HEK293 (cell line): Measurements from ENCODE around the gene TRPM5.

ENCODE experiments used
- CTCF ChIP-seq: fragments of 450-650 bp; formaldehyde crosslinking; IDR thresholded peaks from 2 replicates; pipeline ENCODE4 v1.5.1; 2016; ENCODE audit warnings: missing biosample characterization, missing genetic modification characterization
- KLF10 ChIP-seq: fragments of 450-650 bp; IDR thresholded peaks from 2 replicates; pipeline ENCODE4 v1.5.1; 2018; ENCODE audit warnings: missing biosample characterization, mild to moderate bottlenecking, missing genetic modification characterization
- PRDM10 ChIP-seq: fragments of 450-650 bp; formaldehyde crosslinking; IDR thresholded peaks from 2 replicates; pipeline ENCODE4 v1.5.1; 2016; ENCODE audit warnings: missing biosample characterization, missing genetic modification characterization
- SETDB1 ChIP-seq: IDR thresholded peaks from one replicate; pipeline ENCODE4 v1.6.1; 2017; ENCODE audit warnings: mild to moderate bottlenecking, low read length, moderate library complexity, mixed read lengths; ENCODE audit not compliant: insufficient read length
- ZIC2 ChIP-seq: fragments of 450-650 bp; formaldehyde crosslinking; IDR thresholded peaks from 2 replicates; pipeline ENCODE4 v1.5.1; 2016; ENCODE audit warnings: missing biosample characterization, missing genetic modification characterization
- ZNF121 ChIP-seq: fragments of 450-650 bp; formaldehyde crosslinking; IDR thresholded peaks from 2 replicates; pipeline ENCODE4 v1.5.1; 2016; ENCODE audit warnings: missing biosample characterization, missing genetic modification characterization
- ZNF350 ChIP-seq: fragments of 450-650 bp; formaldehyde crosslinking; IDR thresholded peaks from 2 replicates; pipeline ENCODE4 v1.5.0; 2017; ENCODE audit warnings: missing biosample characterization, mild to moderate bottlenecking, missing genetic modification characterization
- TF ChIP-seq, protein P1 (sequence below): IDR thresholded peaks from 2 replicates; pipeline ENCODE4 v1.6.1; 2011; ENCODE audit warnings: mild to moderate bottlenecking, low read depth, low read length, borderline replicate concordance
- TF ChIP-seq, protein P2 (sequence below): fragments of 450-650 bp; formaldehyde crosslinking; IDR thresholded peaks from 2 replicates; pipeline ENCODE4 v1.5.1; 2016; ENCODE audit warnings: missing biosample characterization, missing genetic modification characterization

GRCh38 chr11:2413742-2414579, 30.4 kb downstream of the TRPM5 start:
- TF ChIP-seq, protein P1, sequence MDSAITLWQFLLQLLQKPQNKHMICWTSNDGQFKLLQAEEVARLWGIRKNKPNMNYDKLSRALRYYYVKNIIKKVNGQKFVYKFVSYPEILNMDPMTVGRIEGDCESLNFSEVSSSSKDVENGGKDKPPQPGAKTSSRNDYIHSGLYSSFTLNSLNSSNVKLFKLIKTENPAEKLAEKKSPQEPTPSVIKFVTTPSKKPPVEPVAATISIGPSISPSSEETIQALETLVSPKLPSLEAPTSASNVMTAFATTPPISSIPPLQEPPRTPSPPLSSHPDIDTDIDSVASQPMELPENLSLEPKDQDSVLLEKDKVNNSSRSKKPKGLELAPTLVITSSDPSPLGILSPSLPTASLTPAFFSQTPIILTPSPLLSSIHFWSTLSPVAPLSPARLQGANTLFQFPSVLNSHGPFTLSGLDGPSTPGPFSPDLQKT = no peak
- TF ChIP-seq CTCF (tag by site-specific recombination) (no peak), ZNF350 (no peak), ZNF121 (tag by site-specific recombination) (no peak), ZIC2 (no peak), PRDM10 (tag by site-specific recombination) (no peak), SETDB1 (no peak), KLF10 (tag by site-specific recombination) (no peak)
- TF ChIP-seq, protein P2, sequence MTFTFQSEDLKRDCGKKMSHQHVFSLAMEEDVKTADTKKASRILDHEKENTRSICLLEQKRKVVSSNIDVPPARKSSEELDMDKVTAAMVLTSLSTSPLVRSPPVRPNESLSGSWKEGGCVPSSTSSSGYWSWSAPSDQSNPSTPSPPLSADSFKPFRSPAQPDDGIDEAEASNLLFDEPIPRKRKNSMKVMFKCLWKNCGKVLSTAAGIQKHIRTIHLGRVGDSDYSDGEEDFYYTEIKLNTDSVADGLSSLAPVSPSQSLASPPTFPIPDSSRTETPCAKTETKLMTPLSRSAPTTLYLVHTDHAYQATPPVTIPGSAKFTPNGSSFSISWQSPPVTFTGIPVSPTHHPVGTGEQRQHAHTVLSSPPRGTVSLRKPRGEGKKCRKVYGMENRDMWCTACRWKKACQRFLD (tag by site-specific recombination) = no peak
